Stimulated activated CD8-positive, alpha-beta memory T cell treated with anti-CD3 and anti-CD28 coated beads, Interleukin-2, amount 100 ng/mL, for 48 hours (primary cell): Measurements from ENCODE around the gene SLC16A3.

Source experiments
- DNase-seq, 2 donors: peaks; one replicate each; pipeline ENCODE4 v3.0.0-alpha.2; 2020; ENCODE audit warnings: low read depth in 2 of 2

The SLC16A3 gene

DNA sequence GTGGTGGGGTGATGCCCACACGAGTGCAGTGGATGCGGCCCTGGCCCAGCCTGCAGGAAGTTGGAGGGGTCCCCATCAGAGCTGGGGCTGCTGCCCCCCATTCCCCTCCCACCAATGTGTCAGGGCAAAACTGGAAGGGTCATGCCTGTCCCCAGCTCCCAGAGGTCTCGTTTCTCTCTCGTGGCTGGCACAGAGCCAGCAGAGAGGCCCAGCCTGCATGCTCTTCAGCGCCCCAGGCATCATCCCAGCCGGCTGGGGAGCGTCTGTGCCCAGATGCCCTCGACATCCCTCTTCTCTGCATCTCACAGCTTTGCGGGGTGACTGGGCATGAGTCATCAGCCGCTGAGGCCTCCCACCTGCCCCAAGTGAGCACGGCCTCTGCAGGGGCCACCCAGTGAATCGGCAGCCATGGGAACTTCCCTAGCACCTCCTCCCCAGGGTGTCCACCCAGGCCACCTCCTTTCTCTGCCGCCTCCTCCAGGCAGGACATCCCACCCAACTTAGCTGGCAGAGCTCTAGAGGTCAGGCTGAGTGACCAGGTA is 54.4 kb downstream of the SLC16A3 start:
- DNase-seq = no peak

DNA sequence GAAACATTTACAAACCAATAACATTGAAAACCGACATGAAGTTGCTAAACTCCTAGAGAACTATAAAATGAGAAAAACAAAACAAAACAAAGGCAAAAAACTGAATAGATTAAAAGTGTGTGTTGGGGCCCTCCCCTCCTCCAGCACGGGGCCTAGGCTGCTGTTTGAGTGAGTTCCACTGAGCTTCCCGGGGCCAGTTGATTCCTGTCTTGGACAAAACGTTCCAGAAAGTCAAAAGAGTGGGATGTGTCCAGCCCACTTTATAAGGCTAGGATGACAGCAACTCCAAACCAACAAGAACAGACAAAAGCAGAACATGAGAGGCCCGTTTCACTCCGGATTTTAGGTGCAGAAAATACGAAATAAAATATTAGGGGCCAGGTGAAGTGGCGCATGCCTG is 56.3 kb downstream of the SLC16A3 start:
- no peak for DNase-seq

DNA sequence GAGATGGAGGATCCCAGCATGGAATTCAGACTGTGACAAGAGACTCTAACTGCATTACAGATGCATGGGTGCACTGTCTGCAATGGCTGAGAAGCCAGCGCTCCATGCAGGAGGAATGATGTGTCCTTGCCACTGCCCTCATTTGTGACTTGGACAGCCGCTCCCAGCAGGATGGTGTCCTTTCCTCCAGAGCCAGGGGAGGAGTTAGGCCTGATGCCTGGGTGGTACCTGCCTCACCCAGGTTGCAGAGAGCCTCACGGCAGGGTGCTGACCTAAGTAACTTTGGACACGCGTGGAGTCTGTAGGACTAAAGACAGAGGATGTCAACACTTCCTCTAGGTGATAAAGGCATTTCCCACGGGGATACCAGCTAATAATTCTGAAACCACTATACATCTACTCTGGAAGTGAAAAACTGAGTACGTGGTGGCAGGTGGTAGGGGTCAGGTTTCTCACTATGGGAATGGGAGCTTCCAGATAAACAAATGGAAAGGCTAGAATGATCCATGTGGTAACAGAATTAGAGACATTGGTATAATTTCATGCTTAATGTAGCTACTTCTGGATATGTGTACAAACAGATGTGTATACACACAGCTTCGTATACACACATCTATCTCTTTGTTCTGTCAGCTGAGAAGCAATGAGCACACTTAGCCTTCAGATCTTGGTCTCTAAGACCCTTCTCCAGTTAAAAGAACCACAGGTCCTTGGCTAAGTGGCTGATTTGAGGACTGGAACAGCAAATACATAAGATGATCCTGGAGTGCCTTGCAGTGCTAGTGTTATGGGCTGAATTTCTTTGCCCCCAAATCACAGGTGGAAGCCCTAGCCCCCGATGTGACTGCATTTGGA is 58.4 kb downstream of the SLC16A3 start:
- no peak for DNase-seq

DNA sequence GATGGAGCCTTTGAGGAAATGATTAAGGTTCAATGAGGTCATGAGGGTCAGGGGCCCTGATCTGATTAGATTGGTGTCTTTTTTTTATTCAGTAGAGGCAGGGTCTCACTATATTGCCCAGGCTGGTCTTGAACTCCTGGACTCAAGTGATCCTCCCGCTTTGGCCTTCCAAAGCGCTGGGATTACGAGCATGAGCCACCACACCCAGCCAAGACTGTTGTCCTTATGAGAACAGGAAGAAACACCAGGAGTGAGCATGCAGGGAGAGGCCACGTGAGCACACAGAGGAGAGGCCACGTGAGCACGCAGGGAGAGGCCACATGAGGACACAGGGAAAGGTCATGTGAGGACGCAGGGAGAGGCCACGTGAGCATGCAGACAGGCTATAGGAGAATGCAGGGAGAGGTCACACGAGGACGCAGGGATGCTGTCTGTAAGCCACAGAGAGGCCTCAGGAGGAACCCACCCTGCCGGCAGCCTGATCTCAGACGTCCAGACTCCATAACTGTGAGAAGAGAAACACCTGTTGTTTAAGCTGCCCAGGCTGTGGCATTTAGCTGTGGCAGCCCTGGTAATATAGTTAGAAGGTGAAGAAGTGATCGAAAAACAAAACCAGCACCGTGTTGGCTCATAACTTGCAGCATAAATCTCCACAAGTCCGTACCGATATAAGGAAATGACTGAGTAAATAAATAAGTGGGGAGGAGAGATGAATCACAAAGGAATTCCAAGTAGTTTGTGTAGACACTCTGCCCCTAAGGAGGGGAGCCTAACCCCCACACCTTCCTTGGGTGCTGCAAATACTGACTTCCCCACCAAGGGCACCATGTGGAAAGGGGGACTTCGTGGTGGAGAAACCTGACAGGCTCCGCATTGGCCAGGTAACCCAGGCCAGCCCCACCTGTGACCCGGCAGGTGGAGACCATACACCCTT is 59.3 kb downstream of the SLC16A3 start:
- no peak for DNase-seq
